Skeletal muscle tissue (tissue), 4 donors: ENCODE results near the gene GABARAPL2. TPM values are rescaled to one million over a fixed set of nuclear protein-coding genes. Genes with fewer than 3 reads are reported as not detected.
A peak's percentile ranks its signal among the peaks of the same experiment; 100 is the strongest.

Experiments used
- H3K27ac ChIP-seq: one replicate; pipeline ENCODE4 v1.7.0; 2013; ENCODE audit warnings: mild to moderate bottlenecking, low read depth, low read length, inconsistent platforms
- H3K27me3 ChIP-seq, 3 donors: one replicate each; pipeline ENCODE4 v1.7.0; 2013; ENCODE audit warnings: low read length in 3 of 3; ENCODE audit not compliant: control insufficient read depth in 3 of 3, insufficient read depth in 3 of 3
- H3K36me3 ChIP-seq, 3 donors: one replicate each; pipeline ENCODE4 v1.7.0; 2013; ENCODE audit warnings: low read length in 3 of 3; ENCODE audit not compliant: control insufficient read depth in 3 of 3, insufficient read depth in 3 of 3
- H3K4me1 ChIP-seq, 3 donors: one replicate each; pipeline ENCODE4 v1.7.0; 2013; ENCODE audit warnings: low read length in 3 of 3, mild to moderate bottlenecking in 3 of 3; ENCODE audit not compliant: control insufficient read depth in 3 of 3, insufficient read depth in 3 of 3
- H3K4me3 ChIP-seq, 3 donors: one replicate each; pipeline ENCODE4 v1.7.0; 2013; ENCODE audit warnings: low read length in 3 of 3
- H3K9ac ChIP-seq, 3 donors: one replicate each; pipeline ENCODE4 v1.7.0; 2013; ENCODE audit warnings: low read length in 3 of 3, mild to moderate bottlenecking in 3 of 3, moderate library complexity in 2 of 3, low read depth in 1 of 3
- H3K9me3 ChIP-seq, 3 donors: one replicate each; pipeline ENCODE4 v1.7.0; 2013; ENCODE audit warnings: low read length in 3 of 3; ENCODE audit not compliant: control insufficient read depth in 3 of 3
- total RNA-seq: library from RNA; depleted of rRNA; stranded (reverse); fragments of >200 nt; gene quantifications from one replicate; pipeline ENCODE4 v1.2.3, GENCODE V29; 2014
- donor health status: Osteomylitis.

The GABARAPL2 gene
- total RNA-seq, 1 donor from 2014 or later, result 67.8 TPM

DNA sequence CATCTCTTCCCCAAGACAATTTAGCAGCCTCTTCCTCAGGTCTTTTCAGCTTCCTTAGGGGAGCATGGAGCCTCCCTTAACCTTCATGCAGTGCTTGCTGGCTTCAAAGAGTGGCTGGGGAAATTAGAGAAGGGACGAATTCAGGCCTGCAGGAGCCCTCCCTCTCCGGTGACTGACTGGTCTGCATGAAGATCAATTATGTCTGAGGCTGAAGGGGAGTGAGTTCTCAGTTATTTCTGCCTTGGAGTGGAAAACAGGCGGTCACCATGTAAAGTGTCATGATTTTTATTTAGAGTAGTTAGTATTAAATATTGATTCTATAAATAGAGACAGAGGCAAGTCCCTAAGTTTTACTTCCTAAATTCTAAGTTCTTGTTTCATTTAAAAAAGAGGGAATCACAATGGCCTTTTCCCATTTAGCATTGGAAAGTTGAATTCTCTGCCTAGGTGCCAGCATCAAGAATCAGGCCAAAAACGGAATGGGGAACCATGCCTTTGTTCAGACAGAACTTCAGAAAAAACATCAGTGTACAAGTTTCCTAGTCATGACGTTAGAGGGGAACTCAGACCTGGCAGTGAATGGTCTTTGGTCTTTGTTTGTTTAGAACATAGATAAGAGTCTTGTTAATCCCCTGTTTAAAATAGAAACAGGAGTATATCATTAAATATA lies 4.4 kb downstream of the GABARAPL2 start:
- no peaks in the 10 kb centered on the region for H3K9me3 ChIP-seq
- H3K9ac ChIP-seq, result peak overlapping the region in 2 of 3 donors; percentile 20 to 38
- H3K4me3 ChIP-seq, result no peak overlapping the region
- H3K36me3 ChIP-seq, result peaks cover 53 to 62% (median 60%) of the 10 kb centered on the region in 3 donors
- peaks cover 34 to 48% (median 43%) of the 10 kb centered on the region in 3 donors for H3K4me1 ChIP-seq
- H3K27ac ChIP-seq, result peak overlapping the region; percentile 51
- H3K27me3 ChIP-seq, result no peaks in the 10 kb centered on the region

DNA sequence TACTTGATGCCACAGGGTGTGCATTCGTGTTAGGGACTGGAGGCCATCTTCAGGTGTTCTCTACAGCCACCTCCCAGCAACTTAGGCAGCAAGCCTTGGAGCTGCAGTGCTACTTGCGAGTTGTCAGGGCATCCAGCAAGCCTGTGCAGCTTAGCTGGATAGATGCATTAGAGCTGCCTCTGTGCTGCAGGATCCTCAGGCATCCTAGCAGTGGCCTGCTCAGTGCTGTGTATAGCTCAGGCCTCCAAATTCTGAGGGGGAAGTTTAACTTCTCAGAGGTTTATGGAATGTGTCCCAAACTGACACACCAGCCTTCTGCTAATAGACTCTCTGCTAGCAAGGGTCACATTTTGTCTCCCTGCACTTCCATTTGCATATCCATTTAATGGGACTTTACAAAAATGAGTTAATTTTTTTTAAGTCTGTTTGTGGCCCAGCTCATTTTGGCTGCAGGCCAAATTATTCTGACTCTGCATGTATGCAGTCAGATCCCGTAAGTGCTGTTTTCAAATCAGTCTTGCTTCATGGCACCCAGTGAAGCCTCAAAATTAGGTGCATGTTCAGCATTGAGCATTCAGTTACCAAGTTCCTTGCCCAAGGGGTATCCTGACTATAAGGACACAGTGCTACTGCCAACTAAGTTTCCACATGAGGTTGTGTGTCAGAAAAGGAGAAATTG lies 6.8 kb downstream of the GABARAPL2 start:
- H3K27ac ChIP-seq, result no peak overlapping the region

DNA sequence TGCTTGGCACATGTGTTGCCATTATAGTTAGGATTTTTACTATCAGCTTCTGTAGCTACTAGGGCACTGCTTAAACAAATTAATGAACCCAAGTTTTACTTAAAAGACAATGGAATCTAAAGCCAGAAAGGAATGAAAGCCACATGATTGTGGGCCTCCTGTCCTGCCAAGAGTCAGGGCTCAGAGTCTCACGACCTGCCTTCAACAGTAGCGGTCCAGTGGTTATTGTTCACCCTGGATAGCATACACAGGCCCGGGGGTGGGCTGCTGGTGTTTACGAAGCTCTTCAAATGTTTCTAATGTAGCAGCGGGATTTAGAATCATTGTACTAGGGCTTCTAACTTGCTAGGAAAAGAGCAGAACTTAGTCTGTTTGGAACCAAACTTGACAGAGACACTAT lies 7.8 kb downstream of the GABARAPL2 start:
- Histone ChIP-seq H3K9me3 (no peaks in the 10 kb centered on the region), H3K4me3 (no peak overlapping the region), H3K27me3 (no peaks in the 10 kb centered on the region), H3K27ac (no peak overlapping the region), H3K4me1 (peaks cover 20 to 25% (median 22%) of the 10 kb centered on the region in 3 donors), H3K36me3 (peaks cover 37 to 81% (median 79%) of the 10 kb centered on the region in 3 donors), H3K9ac (no peak overlapping the region)

More for the DNA sequence above, 6.8 kb downstream of the GABARAPL2 start:
- Histone ChIP-seq H3K9me3 (no peaks in the 10 kb centered on the region), H3K4me1 (peaks cover 25 to 29% (median 26%) of the 10 kb centered on the region in 3 donors), H3K36me3 (peaks cover 45 to 81% (median 77%) of the 10 kb centered on the region in 3 donors), H3K9ac (no peak overlapping the region), H3K4me3 (no peak overlapping the region), H3K27me3 (no peaks in the 10 kb centered on the region)

DNA sequence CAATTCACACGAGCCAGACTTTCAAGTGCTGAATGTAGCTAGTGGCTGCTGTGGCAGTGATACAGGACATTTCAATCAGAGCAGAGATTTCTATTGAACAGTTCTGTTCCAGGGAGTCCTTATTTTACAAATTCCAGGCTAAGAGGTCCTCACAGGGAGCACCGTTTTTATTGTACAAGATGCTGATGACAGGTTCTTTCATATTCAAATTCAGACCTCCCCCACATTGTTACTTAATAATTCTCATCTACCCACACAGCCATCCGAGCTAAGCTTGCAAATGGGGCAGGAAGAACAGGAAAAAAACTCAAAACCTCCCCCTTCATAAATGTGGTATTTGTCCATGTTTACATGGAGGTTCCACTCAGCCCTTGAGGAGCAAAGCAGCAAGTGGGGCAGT lies 9.8 kb downstream of the GABARAPL2 start:
- Histone ChIP-seq H3K27me3 (no peaks in the 10 kb centered on the region), H3K36me3 (peaks cover 35 to 75% (median 72%) of the 10 kb centered on the region in 3 donors), H3K9ac (no peak overlapping the region), H3K9me3 (no peaks in the 10 kb centered on the region), H3K27ac (no peak overlapping the region), H3K4me3 (no peak overlapping the region), H3K4me1 (peaks cover 7 to 11% (median 9%) of the 10 kb centered on the region in 3 donors)

DNA sequence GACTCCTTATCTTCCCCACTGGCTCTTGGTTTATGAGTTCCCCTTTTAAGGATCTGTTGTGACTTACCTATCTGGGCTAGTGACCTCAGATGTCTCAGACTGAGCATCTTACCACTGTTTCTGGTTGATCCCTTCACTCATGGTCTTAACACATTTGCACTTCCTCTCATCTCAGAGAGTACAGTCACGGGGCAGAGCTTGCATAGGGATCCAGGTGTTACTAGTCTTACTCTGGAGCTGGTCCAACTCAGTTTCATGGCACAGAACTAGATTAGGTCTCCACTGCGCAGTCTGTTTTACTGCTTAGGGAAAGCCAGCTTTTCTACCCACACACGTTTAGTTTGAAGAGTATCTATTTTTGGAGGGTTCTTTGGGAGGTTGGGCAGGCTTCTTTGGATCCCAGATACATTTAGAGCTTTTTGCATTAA lies 10.2 kb downstream of the GABARAPL2 start:
- no peak overlapping the region for H3K27ac ChIP-seq
- peaks cover 5 to 7% (median 7%) of the 10 kb centered on the region in 3 donors for H3K4me1 ChIP-seq
- no peaks in the 10 kb centered on the region for H3K27me3 ChIP-seq
- no peak overlapping the region for H3K9ac ChIP-seq
- no peak overlapping the region for H3K4me3 ChIP-seq
- H3K36me3 ChIP-seq, result peaks cover 35 to 72% (median 69%) of the 10 kb centered on the region in 3 donors
- H3K9me3 ChIP-seq, result no peaks in the 10 kb centered on the region

DNA sequence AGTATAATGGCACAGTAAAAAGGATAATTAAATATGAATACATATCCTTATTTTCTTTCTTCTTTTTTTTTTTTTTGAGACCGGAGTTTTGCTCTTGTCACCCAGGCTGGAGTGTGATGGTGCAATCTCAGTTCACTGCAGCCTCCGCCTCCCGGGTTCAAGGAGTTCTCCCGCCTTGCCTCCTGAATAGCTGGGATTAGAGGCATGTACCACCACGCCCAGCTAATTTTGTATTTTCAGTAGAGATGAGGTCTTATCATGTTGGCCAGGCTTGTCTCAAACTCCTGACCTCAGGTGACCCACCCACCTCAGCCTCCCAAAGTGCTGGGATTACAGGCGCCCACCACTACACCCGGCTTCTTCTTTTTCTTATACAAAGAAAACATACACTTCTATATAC lies 12.0 kb downstream of the GABARAPL2 start:
- Histone ChIP-seq H3K9ac (no peak overlapping the region), H3K27ac (no peak overlapping the region), H3K9me3 (no peaks in the 10 kb centered on the region), H3K4me3 (no peak overlapping the region), H3K36me3 (peaks cover 22 to 58% (median 57%) of the 10 kb centered on the region in 3 donors), H3K4me1 (peaks cover 0 to under 1% (median 0%) of the 10 kb centered on the region in 3 donors), H3K27me3 (no peaks in the 10 kb centered on the region)

DNA sequence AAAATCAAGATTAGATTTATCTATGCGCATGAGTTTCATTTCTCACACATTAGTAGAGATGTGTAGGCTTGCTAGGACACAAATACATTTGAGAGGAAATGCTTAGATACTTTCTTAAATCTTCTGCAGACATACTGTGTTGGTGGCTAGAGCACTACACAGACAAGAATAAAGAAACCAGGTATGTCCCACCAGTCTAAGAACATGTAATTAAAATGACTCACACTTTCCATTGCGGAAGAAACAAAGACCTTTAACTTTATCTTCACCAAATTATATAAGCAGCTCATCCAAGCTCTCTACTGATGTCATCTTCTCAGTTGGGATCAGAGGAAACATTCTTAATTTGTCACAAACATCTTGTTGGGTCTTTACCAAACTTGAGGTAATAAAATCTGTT lies 12.5 kb downstream of the GABARAPL2 start:
- Histone ChIP-seq H3K4me3 (no peak overlapping the region), H3K27ac (no peak overlapping the region), H3K27me3 (no peaks in the 10 kb centered on the region), H3K9ac (no peak overlapping the region), H3K36me3 (peaks cover 17 to 54% (median 53%) of the 10 kb centered on the region in 3 donors), H3K4me1 (no peaks in the 10 kb centered on the region), H3K9me3 (no peaks in the 10 kb centered on the region)

DNA sequence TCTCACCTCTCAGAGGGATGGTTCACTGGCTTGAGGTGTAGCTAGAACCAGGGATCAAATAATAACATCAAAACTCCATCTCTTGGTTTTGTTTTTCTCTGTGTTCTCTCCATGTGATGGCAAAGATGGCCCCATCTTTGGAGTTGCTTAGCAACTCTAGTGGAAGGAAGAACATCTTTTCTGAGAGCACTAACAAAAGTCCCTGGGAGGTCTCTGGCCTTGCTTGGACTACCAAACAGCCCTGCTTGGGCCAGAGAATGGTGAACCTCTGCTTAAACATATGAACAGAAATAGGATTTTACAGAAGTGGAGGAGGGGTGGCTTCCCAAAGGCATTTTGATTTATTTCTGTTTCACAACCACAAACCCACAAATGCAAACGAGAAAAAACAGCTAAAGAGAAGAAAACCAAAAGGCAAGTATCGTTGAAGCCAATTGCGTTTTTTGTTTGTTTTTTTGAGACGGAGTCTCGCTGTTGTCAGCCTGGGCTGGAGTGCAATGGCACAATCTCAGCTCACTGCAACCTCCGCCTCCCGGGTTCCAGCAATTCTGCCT lies 13.2 kb downstream of the GABARAPL2 start:
- H3K36me3 ChIP-seq, result peaks cover 11 to 48% (median 48%) of the 10 kb centered on the region in 3 donors

DNA sequence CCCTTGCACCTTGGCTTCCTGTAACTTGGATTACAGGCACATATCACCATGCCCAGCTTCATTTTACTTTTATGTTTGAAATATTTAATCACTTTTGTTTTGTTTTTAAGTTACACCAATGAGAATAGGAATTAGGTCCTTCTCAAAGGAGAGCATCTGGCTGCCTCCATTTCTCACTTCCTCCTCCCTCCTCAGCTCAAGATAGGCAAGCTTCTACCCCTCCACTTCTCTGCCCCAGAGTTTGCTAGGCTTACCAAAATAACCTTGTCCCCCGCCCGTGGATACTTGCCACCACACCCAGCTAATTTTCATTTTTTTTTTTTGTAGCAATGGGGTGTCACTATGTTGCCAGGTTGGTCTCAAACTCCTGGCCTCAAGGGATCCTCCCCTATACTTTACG lies 17.9 kb downstream of the GABARAPL2 start:
- no peaks in the 10 kb centered on the region for H3K9me3 ChIP-seq
- peaks cover 0 to 5% (median 2%) of the 10 kb centered on the region in 3 donors for H3K4me1 ChIP-seq
- no peak overlapping the region for H3K27ac ChIP-seq
- no peak overlapping the region for H3K4me3 ChIP-seq
- H3K9ac ChIP-seq, result no peak overlapping the region
- no peaks in the 10 kb centered on the region for H3K27me3 ChIP-seq
- peaks cover 6 to 11% (median 10%) of the 10 kb centered on the region in 3 donors for H3K36me3 ChIP-seq

More for the DNA sequence above, 13.2 kb downstream of the GABARAPL2 start:
- Histone ChIP-seq H3K4me1 (no peaks in the 10 kb centered on the region), H3K9ac (no peak overlapping the region), H3K27ac (no peak overlapping the region), H3K4me3 (no peak overlapping the region), H3K9me3 (no peaks in the 10 kb centered on the region), H3K27me3 (no peaks in the 10 kb centered on the region)

DNA sequence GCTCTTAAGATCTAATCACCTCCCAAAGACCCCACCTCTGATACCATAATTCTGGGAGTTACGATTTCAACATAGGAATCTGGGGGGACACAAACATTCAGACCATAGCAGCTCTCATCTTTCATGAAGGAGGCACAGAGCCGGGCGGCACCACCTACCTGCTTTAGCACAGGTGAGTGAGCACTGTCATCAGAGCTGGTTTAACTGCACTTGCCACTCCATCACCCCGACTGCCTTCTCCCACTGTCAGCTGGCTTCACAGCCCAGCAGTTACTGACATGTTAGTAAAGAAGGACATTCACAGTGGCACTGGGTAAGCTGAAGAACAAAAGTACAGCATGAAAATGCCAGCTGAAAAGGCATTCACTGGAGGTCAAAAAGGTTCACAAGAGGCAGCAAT lies 22.5 kb downstream of the GABARAPL2 start:
- H3K27me3 ChIP-seq, result no peaks in the 10 kb centered on the region
- no peak overlapping the region for H3K9ac ChIP-seq
- H3K4me3 ChIP-seq, result no peak overlapping the region
- peaks cover 0 to 2% (median 0%) of the 10 kb centered on the region in 3 donors for H3K36me3 ChIP-seq
- peaks cover 7 to 20% (median 14%) of the 10 kb centered on the region in 3 donors for H3K4me1 ChIP-seq
- peak overlapping the region; percentile 85 for H3K27ac ChIP-seq
- no peaks in the 10 kb centered on the region for H3K9me3 ChIP-seq
